PC-3 (cell line): ENCODE measurements around the gene HDAC1.

Experiments used
- CTCF ChIP-seq: fragments of 300-600 bp; sonication (generic); conservative IDR thresholded peaks from 2 replicates; pipeline ENCODE4 v1.5.1; 2017; ENCODE audit warnings: antibody characterized with exemption, low read depth, mild to moderate bottlenecking, low read length
- EZH2 ChIP-seq: fragments of 300-600 bp; sonication (generic); IDR thresholded peaks from one replicate; pipeline ENCODE4 v1.6.1; 2017; ENCODE audit warnings: antibody characterized with exemption, mild to moderate bottlenecking, low read length; ENCODE audit not compliant: unreplicated experiment

GRCh38 chr1:32345289-32345827 is 53.5 kb downstream of the HDAC1 start:
- TF ChIP-seq CTCF = no peak
- TF ChIP-seq EZH2 = no peak
